OCI-LY3 (cell line): ENCODE results near the gene ELOVL7.

Experiments used
- CTCF ChIP-seq: fragments of 200-600, 300-600 bp; sonication (generic); IDR thresholded peaks from 2 replicates; pipeline ENCODE4 v1.5.1; 2014; ENCODE audit warnings: antibody characterized with exemption, low read length, low read depth
- EZH2phosphoT487 ChIP-seq: fragments of 200-600 bp; shearing (Covaris generic); IDR thresholded peaks from 2 replicates; pipeline ENCODE4 v1.6.1; 2018; ENCODE audit warnings: antibody characterized with exemption, mixed run types, low read depth

- TF ChIP-seq CTCF: no peak
- TF ChIP-seq EZH2phosphoT487: no peak
Observed at GRCh38 chr5:60843386-60843935, 608 bp downstream of the ELOVL7 start.
